ENCODE measurements around the gene AGPAT3.

DNA sequence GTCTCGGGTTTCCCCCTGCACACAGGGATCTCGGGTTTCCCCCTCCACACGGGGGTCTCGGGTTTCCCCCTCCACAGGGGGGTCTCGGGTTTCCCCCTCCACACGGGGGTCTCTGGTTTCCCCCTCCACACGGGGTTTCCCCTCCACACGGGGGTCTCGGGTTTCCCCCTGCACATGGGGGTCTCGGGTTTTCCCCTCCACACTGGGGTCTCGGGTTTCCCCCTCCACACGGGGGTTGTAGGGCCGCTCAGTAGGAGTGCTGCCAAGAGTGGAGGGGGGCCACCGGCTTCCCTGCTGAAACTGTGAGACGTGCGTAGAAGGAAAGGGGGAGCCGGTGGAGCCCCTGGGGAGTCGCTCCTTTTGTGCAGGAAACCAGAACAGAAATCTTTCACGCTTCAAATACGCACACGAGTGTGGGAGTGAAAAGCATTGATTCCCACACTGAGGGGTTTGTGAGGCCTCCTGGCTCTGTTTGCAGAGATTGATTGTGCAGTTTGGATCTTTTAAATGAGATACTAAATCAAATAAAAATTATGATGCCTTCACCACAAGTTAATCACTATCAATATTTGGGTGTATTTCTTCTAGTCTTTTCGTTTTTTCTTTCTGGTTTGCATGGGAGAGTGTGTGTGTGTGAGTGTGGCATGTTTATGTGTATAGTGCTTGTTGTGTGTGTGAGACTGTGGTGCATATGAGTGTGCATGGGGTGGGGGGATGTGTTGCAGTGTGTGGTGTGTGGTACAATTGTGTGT lies 92.8 kb downstream of the AGPAT3 start:
- TF ChIP-seq POLR2A (IDR thresholded peaks at IDR 0.05; ENCODE audit: low read depth, low read length) = no peak
- TF ChIP-seq, protein P1, sequence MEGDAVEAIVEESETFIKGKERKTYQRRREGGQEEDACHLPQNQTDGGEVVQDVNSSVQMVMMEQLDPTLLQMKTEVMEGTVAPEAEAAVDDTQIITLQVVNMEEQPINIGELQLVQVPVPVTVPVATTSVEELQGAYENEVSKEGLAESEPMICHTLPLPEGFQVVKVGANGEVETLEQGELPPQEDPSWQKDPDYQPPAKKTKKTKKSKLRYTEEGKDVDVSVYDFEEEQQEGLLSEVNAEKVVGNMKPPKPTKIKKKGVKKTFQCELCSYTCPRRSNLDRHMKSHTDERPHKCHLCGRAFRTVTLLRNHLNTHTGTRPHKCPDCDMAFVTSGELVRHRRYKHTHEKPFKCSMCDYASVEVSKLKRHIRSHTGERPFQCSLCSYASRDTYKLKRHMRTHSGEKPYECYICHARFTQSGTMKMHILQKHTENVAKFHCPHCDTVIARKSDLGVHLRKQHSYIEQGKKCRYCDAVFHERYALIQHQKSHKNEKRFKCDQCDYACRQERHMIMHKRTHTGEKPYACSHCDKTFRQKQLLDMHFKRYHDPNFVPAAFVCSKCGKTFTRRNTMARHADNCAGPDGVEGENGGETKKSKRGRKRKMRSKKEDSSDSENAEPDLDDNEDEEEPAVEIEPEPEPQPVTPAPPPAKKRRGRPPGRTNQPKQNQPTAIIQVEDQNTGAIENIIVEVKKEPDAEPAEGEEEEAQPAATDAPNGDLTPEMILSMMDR (IDR thresholded peaks at IDR 0.05; ENCODE audit: extremely low read depth in 1 of 2, insufficient read depth in 1 of 2, low read depth in 1 of 2, low read length in 2 of 2) = no peak
- no peak for TF ChIP-seq POLR2AphosphoS5 (IDR thresholded peaks at IDR 0.05; ENCODE audit: insufficient read depth, low read depth, low read length)
- no peak for TF ChIP-seq EZH2 (IDR thresholded peaks at IDR 0.05; ENCODE audit: borderline replicate concordance, low read depth, low read length, severe bottlenecking)
- TF ChIP-seq, protein P2, sequence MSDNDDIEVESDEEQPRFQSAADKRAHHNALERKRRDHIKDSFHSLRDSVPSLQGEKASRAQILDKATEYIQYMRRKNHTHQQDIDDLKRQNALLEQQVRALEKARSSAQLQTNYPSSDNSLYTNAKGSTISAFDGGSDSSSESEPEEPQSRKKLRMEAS (IDR thresholded peaks at IDR 0.05; ENCODE audit: insufficient read depth, insufficient read length) = no peak
- no peak for TF ChIP-seq MYC (IDR thresholded peaks at IDR 0.05; ENCODE audit: low read depth, low read length)
- no peak for TF ChIP-seq JUN (IDR thresholded peaks at IDR 0.05; ENCODE audit: borderline replicate concordance, insufficient read depth, insufficient read length, low read depth)
- no peak for TF ChIP-seq FOS (IDR thresholded peaks at IDR 0.05; ENCODE audit: borderline replicate concordance, insufficient read depth, low read length)
- no peak for TF ChIP-seq GATA2 (IDR thresholded peaks at IDR 0.05; ENCODE audit: insufficient read depth, insufficient read length, low read depth, low read length)
